Measurements from ENCODE around the gene ANGPT4.

DNA sequence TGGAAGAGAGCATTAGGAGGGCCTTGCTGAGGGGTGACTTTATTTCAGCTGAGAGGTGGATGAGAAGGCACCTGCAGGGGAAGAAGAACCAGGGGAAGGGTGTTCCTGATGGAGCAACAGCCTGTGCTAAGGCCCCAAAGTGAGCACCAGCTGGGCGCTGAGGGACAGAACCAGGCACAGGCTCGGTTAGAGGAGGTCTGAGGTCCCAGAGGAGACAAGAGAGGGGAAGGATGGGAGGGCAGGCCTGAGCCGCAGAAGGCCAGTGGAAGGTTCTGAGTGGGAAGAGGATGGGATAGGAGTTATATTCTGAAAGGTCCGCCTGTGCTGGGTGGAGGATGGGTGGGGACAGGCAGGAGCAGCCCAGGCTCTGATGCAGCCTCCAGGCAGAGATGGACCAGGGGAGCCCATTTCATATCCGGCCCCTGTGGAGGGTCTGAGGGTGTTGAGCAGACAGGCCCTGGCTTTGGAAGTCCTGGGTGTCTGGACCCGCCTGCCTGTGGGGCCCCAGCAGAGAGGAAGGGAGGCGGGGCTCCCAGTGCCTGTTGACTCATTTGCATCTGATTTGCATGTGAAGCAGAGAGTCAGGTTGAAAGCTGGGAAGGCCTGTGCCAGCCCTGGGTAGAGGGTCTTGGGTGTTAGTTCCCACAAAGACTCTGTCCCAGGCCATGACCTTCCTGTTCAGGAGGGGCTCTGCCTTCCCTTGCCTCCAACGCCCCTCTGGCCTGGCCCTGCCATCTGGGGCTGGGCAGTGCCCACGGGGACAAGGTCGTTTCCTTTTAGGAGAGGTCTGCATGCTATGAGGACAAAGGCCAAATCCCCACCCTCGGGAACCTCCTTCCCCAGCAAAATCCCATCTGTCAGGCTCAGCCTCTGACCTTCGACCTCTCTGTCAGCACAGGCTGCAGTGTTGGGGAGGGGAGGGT lies 93.2 kb downstream of the ANGPT4 start:
- TF ChIP-seq, protein P1, sequence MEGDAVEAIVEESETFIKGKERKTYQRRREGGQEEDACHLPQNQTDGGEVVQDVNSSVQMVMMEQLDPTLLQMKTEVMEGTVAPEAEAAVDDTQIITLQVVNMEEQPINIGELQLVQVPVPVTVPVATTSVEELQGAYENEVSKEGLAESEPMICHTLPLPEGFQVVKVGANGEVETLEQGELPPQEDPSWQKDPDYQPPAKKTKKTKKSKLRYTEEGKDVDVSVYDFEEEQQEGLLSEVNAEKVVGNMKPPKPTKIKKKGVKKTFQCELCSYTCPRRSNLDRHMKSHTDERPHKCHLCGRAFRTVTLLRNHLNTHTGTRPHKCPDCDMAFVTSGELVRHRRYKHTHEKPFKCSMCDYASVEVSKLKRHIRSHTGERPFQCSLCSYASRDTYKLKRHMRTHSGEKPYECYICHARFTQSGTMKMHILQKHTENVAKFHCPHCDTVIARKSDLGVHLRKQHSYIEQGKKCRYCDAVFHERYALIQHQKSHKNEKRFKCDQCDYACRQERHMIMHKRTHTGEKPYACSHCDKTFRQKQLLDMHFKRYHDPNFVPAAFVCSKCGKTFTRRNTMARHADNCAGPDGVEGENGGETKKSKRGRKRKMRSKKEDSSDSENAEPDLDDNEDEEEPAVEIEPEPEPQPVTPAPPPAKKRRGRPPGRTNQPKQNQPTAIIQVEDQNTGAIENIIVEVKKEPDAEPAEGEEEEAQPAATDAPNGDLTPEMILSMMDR (IDR thresholded peaks at IDR 0.05): no peak
- TF ChIP-seq POLR2A (IDR thresholded peaks at IDR 0.05) (no peak), POLR2AphosphoS5 (IDR thresholded peaks at IDR 0.05) (no peak)

All from transverse colon (tissue), 4 donors.